ENCODE data around the gene PDIA5. TPM values are rescaled to one million over a fixed set of nuclear protein-coding genes. Genes with fewer than 3 reads are reported as not detected.
"Not testable (repeated sequence)": the region's sequence is repeated elsewhere in the genome, so short reads cannot be mapped to it uniquely, and the experiment has no call there.

PDIA5 gene
- total RNA-seq, 2 experiments from 2014 or later, result 10.5 to 12.3 TPM

GRCh38 chr3:123139522-123139921 is 72.7 kb downstream of the PDIA5 start:
- CTCF ChIA-PET, result no interaction called here
- Mint-ChIP-seq H3K27ac (no peak overlapping the region), H3K27me3 (no peaks in the 10 kb centered on the region), H3K4me3 (no peak overlapping the region), H3K36me3 (ENCODE audit: low read depth) (no peaks in the 10 kb centered on the region), H3K9me3 (no peaks in the 10 kb centered on the region), H3K4me1 (no peaks in the 10 kb centered on the region)
- no peak for DNase-seq
- POLR2A ChIA-PET, result no interaction called here

DNA sequence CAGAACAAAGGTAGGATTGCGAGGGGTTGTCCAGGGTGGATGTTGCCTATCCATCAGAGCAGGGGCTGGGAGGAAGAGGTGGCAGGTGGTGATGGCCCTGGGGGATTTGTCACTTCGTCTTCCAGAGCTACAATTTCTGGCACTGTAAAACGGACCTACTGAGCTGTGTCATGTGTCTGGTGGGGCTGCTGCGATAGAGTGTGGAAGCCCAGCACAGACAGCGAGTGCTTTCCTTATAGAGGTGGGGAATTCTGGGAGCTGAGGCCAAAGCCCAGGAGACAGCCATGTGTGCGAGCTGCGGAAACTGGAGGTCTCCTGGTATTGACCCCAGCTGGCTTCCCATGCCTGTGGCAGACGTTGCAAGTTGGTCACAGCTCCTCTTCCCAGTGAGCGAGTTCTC is 73.7 kb downstream of the PDIA5 start:
- POLR2A ChIA-PET, result no interaction called here
- H3K4me1 Mint-ChIP-seq, result no peaks in the 10 kb centered on the region
- no peak for DNase-seq
- CTCF ChIA-PET, result interaction anchor here (0.6 kb wide), 1 partner anchor 58 kb away, joined by 3 read pairs; no protein-coding TSS in a partner anchor
- no peaks in the 10 kb centered on the region for H3K9me3 Mint-ChIP-seq
- no peak overlapping the region for H3K4me3 Mint-ChIP-seq
- H3K27me3 Mint-ChIP-seq, result no peaks in the 10 kb centered on the region
- peaks cover 3% of the 10 kb centered on the region for H3K36me3 Mint-ChIP-seq (ENCODE audit: low read depth)
- no peak overlapping the region for H3K27ac Mint-ChIP-seq

DNA sequence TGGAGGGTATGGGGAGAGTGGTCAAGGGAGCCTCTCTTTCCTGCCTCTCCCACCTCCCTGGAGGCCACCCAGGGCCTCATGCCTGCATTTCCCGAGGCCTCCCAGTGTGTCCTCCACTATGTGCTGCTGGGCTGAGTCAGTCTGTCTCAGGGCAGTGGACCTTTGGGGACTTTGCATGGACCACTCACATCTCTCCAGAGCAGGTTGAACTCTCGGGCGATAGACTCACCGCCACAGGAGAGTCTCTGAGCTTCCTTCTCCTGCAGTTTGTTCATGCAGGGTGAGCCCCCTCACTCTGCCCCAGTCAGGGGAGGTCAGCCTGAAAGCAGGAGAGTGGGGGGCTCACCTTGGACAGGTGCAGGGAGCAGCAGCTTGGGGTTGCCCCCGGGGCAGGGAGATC is 74.5 kb downstream of the PDIA5 start:
- ChIA-PET CTCF (no interaction called here), POLR2A (no interaction called here)
- H3K27me3 Mint-ChIP-seq, result no peaks in the 10 kb centered on the region
- no peak for DNase-seq
- H3K36me3 Mint-ChIP-seq (ENCODE audit: low read depth), result peaks cover 5% of the 10 kb centered on the region
- no peaks in the 10 kb centered on the region for H3K4me1 Mint-ChIP-seq
- H3K27ac Mint-ChIP-seq, result peak overlapping the region; percentile 5
- H3K9me3 Mint-ChIP-seq, result no peaks in the 10 kb centered on the region
- no peak overlapping the region for H3K4me3 Mint-ChIP-seq

GRCh38 chr3:123143669-123144411 is 77.0 kb downstream of the PDIA5 start:
- no peaks in the 10 kb centered on the region for H3K27me3 Mint-ChIP-seq
- no peaks in the 10 kb centered on the region for H3K4me1 Mint-ChIP-seq
- H3K4me3 Mint-ChIP-seq, result no peak overlapping the region
- CTCF ChIA-PET, result interaction anchor here (0.8 to 0.9 kb wide), 2 partner anchors 10 to 14 kb away, joined by 3 to 5 read pairs; no protein-coding TSS in a partner anchor
- peaks cover 18% of the 10 kb centered on the region for H3K36me3 Mint-ChIP-seq (ENCODE audit: low read depth)
- POLR2A ChIA-PET, result no interaction called here
- no peak overlapping the region for H3K27ac Mint-ChIP-seq
- H3K9me3 Mint-ChIP-seq, result no peaks in the 10 kb centered on the region
- DNase-seq, result no peak

- Mint-ChIP-seq H3K4me1 (no peaks in the 10 kb centered on the region), H3K27ac (no peak overlapping the region), H3K9me3 (peaks cover 7% of the 10 kb centered on the region), H3K27me3 (no peaks in the 10 kb centered on the region), H3K4me3 (no peak overlapping the region), H3K36me3 (ENCODE audit: low read depth) (peaks cover 48% of the 10 kb centered on the region)
- ChIA-PET POLR2A (no interaction called here), CTCF (no interaction called here)
- DNase-seq, result no peak
These were observed 81.1 kb downstream of the PDIA5 start for GRCh38 chr3:123147754-123148535.

- Mint-ChIP-seq H3K4me3 (no peak overlapping the region), H3K27me3 (no peaks in the 10 kb centered on the region), H3K27ac (no peak overlapping the region), H3K36me3 (ENCODE audit: low read depth) (peaks cover 51% of the 10 kb centered on the region), H3K9me3 (peaks cover 7% of the 10 kb centered on the region), H3K4me1 (no peaks in the 10 kb centered on the region)
- ChIA-PET CTCF (interaction anchor here (0.5 to 0.9 kb wide), 2 partner anchors 19 to 537 kb away, joined by 3 read pairs; no protein-coding TSS in a partner anchor), POLR2A (no interaction called here)
- DNase-seq, result no peak
These were observed 81.9 kb downstream of the PDIA5 start for GRCh38 chr3:123148772-123149171.

- Mint-ChIP-seq H3K27ac (no peak overlapping the region), H3K4me1 (no peaks in the 10 kb centered on the region), H3K9me3 (peaks cover 7% of the 10 kb centered on the region), H3K27me3 (no peaks in the 10 kb centered on the region), H3K4me3 (no peak overlapping the region), H3K36me3 (ENCODE audit: low read depth) (peaks cover 51% of the 10 kb centered on the region)
- DNase-seq, result no peak
- CTCF ChIA-PET, result interaction anchor here (0.5 to 0.9 kb wide), 2 partner anchors 20 to 538 kb away, joined by 3 read pairs; no protein-coding TSS in a partner anchor
- POLR2A ChIA-PET, result no interaction called here
These were observed 82.7 kb downstream of the PDIA5 start for GRCh38 chr3:123149525-123149924.

- ChIA-PET POLR2A (no interaction called here), CTCF (interaction anchor here (0.6 to 1.1 kb wide), 2 partner anchors 24 to 344 kb away, joined by 3 read pairs; no protein-coding TSS in a partner anchor)
These were observed 83.8 kb downstream of the PDIA5 start for GRCh38 chr3:123150449-123151215.

DNA sequence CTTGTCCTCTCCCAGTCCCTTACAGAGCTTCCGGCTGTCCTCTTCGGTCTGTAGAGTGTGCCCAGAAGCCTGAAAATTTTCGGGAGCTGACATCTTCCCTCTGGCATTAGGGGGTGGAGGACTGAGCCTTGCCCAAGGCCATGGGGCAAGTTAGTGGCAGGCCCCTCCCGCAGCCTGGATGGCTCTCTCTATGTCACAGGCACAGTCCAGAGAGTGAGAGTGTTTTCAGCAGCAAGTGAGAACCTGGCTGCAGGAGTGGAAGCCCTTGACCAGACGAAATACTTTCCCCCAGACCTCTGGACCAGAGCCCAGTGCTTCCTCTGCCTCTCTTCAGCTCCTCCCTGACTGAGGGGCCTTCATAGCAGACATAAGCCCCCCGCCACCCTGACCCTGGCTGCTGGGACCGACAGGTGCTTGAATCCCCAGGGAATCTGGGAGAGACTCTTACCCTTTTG is 84.5 kb downstream of the PDIA5 start:
- peak overlapping the region; percentile 19 for H3K27ac Mint-ChIP-seq
- DNase-seq, result no peak
- ChIA-PET CTCF (interaction anchor here (0.6 to 1.1 kb wide), 2 partner anchors 24 to 345 kb away, joined by 3 read pairs; no protein-coding TSS in a partner anchor), POLR2A (no interaction called here)
- peaks cover 46% of the 10 kb centered on the region for H3K36me3 Mint-ChIP-seq (ENCODE audit: low read depth)
- H3K4me1 Mint-ChIP-seq, result no peaks in the 10 kb centered on the region
- no peak overlapping the region for H3K4me3 Mint-ChIP-seq
- no peaks in the 10 kb centered on the region for H3K27me3 Mint-ChIP-seq
- peaks cover 7% of the 10 kb centered on the region for H3K9me3 Mint-ChIP-seq

More at GRCh38 chr3:123150449-123151215, 83.8 kb downstream of the PDIA5 start:
- Mint-ChIP-seq H3K4me3 (no peak overlapping the region), H3K9me3 (peaks cover 7% of the 10 kb centered on the region), H3K27me3 (no peaks in the 10 kb centered on the region), H3K36me3 (ENCODE audit: low read depth) (peaks cover 48% of the 10 kb centered on the region), H3K27ac (peak overlapping the region; percentile 46), H3K4me1 (no peaks in the 10 kb centered on the region)
- no peak for DNase-seq

GRCh38 chr3:123151853-123152420 is 85.1 kb downstream of the PDIA5 start:
- H3K4me3 Mint-ChIP-seq, H3K4me1 Mint-ChIP-seq, H3K9me3 Mint-ChIP-seq, H3K27me3 Mint-ChIP-seq, DNase-seq, POLR2A ChIA-PET: not testable (repeated sequence)
- Mint-ChIP-seq H3K36me3 (ENCODE audit: low read depth) (peaks cover 44% of the 10 kb centered on the region), H3K27ac (peak overlapping the region; percentile 72)
- CTCF ChIA-PET, result interaction anchor here (1.1 kb wide), 1 partner anchor 25 kb away, joined by 3 read pairs; no protein-coding TSS in a partner anchor

- Mint-ChIP-seq H3K27ac (no peak overlapping the region), H3K36me3 (ENCODE audit: low read depth) (peaks cover 38% of the 10 kb centered on the region), H3K27me3 (no peaks in the 10 kb centered on the region), H3K4me3 (no peak overlapping the region), H3K9me3 (peaks cover 7% of the 10 kb centered on the region), H3K4me1 (no peaks in the 10 kb centered on the region)
- ChIA-PET CTCF (no interaction called here), POLR2A (no interaction called here)
- no peak for DNase-seq
These were observed 85.9 kb downstream of the PDIA5 start for GRCh38 chr3:123152687-123153086.

DNA sequence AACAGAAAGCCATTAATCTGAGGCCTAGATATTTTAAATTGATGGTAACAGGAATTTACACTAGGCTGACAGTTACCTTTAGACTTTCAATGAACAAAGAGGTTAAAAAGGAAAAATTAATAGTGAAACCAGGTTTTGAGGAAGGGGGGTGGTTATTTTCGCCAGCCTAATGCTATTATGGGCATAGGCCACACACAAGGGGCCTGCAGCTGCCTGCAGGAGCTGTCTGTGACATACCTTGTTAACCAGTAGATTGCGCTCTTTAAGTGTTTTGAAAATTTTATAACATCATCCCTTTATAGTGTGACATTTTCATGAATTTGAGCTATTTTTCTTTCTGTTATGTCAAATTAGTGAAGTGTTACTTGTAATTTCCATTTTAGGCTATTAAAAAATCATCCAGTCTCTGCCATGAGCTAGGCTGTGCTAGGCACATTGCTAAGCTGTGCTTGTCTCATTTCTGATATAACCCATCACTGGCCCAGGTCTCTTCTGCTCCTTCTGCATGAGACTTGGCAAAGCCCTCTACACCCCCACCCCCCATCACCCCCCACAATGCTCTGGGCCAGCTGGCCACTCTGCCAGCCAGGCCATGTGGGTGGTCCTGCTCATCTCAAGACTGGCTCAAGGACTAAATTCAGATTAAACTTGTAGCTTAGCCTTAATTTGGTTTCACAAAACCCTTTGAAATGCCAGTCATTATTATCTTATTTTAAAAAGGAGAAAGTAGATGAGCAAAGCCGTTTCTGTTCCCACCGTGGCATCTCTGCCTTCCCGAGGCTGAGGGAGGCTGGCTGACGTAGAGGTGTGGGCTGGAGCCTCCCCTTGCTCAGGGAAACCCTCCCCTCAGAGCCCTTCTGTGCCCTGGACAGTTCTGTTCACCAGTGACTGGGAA is 86.5 kb downstream of the PDIA5 start:
- Mint-ChIP-seq H3K27me3 (no peaks in the 10 kb centered on the region), H3K4me3 (no peak overlapping the region), H3K27ac (no peak overlapping the region), H3K9me3 (peaks cover 7% of the 10 kb centered on the region), H3K36me3 (ENCODE audit: low read depth) (peaks cover 37% of the 10 kb centered on the region), H3K4me1 (no peaks in the 10 kb centered on the region)
- ChIA-PET CTCF (no interaction called here), POLR2A (no interaction called here)
- no peak for DNase-seq

Data from activated CD4-positive, alpha-beta T cell treated with anti-CD3 and anti-CD28 coated beads, Interleukin-2, amount 10 ng/mL, durations not matched to agents 7 days and 5 days (primary cell).